ENCODE results near the gene BFSP1. TPM values are rescaled to one million over a fixed set of nuclear protein-coding genes. Genes with fewer than 3 reads are reported as not detected.

BFSP1 gene
- total RNA-seq, 1 donor from 2014 or later = 1.0 TPM

DNA sequence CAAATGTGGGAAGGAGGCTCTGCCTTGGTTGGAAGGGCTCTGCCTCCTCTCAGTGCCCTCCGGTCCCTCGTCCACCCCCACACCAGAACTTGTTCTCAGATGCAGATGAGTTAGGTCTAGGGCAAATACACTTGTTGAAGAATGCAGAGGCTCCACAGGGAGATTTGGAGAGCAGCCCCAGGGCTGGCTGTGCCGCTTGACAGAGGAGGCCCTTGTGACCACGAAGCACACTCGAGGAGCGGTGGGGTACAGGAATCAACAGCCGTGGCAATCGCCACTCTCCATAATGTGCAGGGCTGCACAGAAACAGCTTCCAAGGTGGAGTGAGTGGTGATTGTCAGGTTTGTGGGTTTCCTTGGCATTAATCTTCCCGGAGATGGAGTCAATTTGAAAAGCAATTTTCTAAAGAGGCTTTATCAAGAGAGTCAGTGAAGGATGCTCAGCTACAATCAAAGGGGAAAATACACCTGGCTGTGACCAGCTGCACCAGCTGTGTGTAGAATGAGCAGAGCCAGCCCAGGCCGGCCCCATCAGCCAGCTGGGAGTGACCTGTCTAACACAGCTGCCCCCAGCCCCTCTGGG, 59.5 kb downstream of the BFSP1 start:
- H3K27ac ChIP-seq (ENCODE audit: low read depth, low read length) = no peak overlapping the region
- no peaks in the 10 kb centered on the region for H3K36me3 ChIP-seq (ENCODE audit: control insufficient read depth in 3 of 3, insufficient read depth in 3 of 3, low read length in 3 of 3)
- H3K27me3 ChIP-seq (ENCODE audit: control insufficient read depth in 3 of 3, insufficient read depth in 3 of 3, low read length in 3 of 3) = no peaks in the 10 kb centered on the region
- no peak overlapping the region for H3K4me3 ChIP-seq (ENCODE audit: low read length in 3 of 3)
- H3K4me1 ChIP-seq (ENCODE audit: control insufficient read depth in 3 of 3, insufficient read depth in 3 of 3, low read length in 3 of 3) = no peaks in the 10 kb centered on the region
- H3K9me3 ChIP-seq (ENCODE audit: control insufficient read depth in 3 of 3, low read length in 3 of 3) = no peaks in the 10 kb centered on the region
- H3K9ac ChIP-seq (ENCODE audit: low read depth in 1 of 3, low read length in 3 of 3) = no peak overlapping the region

DNA sequence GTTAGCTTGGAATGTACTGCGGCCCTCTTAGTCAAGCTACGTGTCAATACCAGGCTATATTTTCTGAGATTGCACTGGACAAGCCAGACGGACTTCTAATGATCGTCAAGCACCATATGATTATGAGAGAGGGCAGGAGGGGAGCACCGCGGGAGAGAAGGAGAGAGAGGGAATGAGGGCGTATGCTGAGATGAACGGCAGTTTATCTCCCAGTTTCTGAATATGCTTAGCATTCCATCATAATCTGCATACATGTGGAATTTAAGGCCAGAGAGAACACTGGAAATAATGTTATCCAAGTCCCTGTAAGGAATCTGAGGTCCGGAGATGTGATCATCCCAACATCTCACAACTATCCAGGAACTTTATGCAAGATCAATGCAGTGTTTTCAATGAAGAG, 60.2 kb downstream of the BFSP1 start:
- Histone ChIP-seq H3K4me1 (ENCODE audit: control insufficient read depth in 3 of 3, insufficient read depth in 3 of 3, low read length in 3 of 3) (no peaks in the 10 kb centered on the region), H3K27me3 (ENCODE audit: control insufficient read depth in 3 of 3, insufficient read depth in 3 of 3, low read length in 3 of 3) (no peaks in the 10 kb centered on the region), H3K9ac (ENCODE audit: low read depth in 1 of 3, low read length in 3 of 3) (no peak overlapping the region), H3K36me3 (ENCODE audit: control insufficient read depth in 3 of 3, insufficient read depth in 3 of 3, low read length in 3 of 3) (no peaks in the 10 kb centered on the region), H3K27ac (ENCODE audit: low read depth, low read length) (no peak overlapping the region), H3K9me3 (ENCODE audit: control insufficient read depth in 3 of 3, low read length in 3 of 3) (no peaks in the 10 kb centered on the region), H3K4me3 (ENCODE audit: low read length in 3 of 3) (no peak overlapping the region)

DNA sequence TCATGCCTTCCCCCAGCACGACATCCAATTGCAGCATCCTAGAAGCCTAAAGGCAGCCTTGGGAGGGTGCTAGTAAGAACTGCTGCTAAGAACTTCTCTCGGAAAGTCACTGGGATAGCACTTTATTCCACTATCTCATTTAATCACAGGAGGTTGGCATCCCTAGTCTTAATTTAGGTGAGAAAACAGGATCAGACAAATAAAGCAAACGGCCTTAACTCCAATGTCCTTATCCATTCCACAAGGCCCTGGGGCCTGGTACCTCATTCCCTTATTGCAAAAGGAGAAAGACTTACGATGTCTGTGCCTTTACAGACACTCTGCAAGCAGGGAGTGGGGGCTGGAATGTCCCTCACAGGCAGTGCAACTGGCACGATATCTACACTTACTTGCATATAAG, 60.7 kb downstream of the BFSP1 start:
- Histone ChIP-seq H3K4me3 (ENCODE audit: low read length in 3 of 3) (no peak overlapping the region), H3K4me1 (ENCODE audit: control insufficient read depth in 3 of 3, insufficient read depth in 3 of 3, low read length in 3 of 3) (no peaks in the 10 kb centered on the region), H3K27me3 (ENCODE audit: control insufficient read depth in 3 of 3, insufficient read depth in 3 of 3, low read length in 3 of 3) (no peaks in the 10 kb centered on the region), H3K36me3 (ENCODE audit: control insufficient read depth in 3 of 3, insufficient read depth in 3 of 3, low read length in 3 of 3) (no peaks in the 10 kb centered on the region), H3K27ac (ENCODE audit: low read depth, low read length) (no peak overlapping the region), H3K9me3 (ENCODE audit: control insufficient read depth in 3 of 3, low read length in 3 of 3) (no peaks in the 10 kb centered on the region), H3K9ac (ENCODE audit: low read depth in 1 of 3, low read length in 3 of 3) (no peak overlapping the region)

DNA sequence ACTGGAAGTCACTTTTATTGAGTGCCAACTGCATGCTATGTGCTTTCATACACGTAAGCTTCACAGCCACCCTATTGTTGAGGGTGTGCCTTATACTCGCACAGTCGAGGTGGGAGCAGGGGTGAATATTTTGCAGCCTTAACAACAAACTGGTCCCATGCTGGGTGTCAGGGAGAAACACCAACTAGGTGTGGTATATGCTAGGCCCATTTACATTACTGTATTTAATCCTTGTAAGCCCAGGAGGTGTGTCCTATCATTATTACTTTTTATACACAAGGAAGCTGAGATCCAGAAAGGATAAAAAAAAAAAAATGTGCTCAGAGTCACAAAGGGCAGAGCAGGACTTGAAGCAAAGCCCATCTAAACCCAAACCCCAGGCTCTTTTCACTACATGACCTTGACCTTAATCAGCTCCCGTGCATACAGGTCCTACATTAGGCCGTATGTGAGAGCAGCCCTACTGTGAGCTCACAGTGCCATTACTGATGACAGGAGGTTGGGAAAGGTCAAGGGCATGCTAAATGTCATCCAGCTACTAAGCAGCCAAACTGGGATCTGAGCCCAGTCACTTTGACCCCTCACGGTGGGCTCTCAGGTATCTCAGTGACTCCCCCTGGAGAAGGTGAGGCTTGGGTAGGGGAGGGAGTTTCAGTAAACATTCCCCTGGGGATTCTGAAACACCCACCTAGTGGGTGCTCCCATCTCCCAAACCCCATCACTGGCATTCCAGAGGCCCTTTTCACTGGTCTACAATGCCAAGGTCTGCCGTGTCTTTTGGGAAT, 61.7 kb downstream of the BFSP1 start:
- Histone ChIP-seq H3K36me3 (ENCODE audit: control insufficient read depth in 3 of 3, insufficient read depth in 3 of 3, low read length in 3 of 3) (no peaks in the 10 kb centered on the region), H3K27me3 (ENCODE audit: control insufficient read depth in 3 of 3, insufficient read depth in 3 of 3, low read length in 3 of 3) (no peaks in the 10 kb centered on the region), H3K9me3 (ENCODE audit: control insufficient read depth in 3 of 3, low read length in 3 of 3) (peaks cover 0 to 3% (median 0%) of the 10 kb centered on the region in 3 donors), H3K4me1 (ENCODE audit: control insufficient read depth in 3 of 3, insufficient read depth in 3 of 3, low read length in 3 of 3) (no peaks in the 10 kb centered on the region), H3K4me3 (ENCODE audit: low read length in 3 of 3) (no peak overlapping the region), H3K27ac (ENCODE audit: low read depth, low read length) (no peak overlapping the region), H3K9ac (ENCODE audit: low read depth in 1 of 3, low read length in 3 of 3) (no peak overlapping the region)

DNA sequence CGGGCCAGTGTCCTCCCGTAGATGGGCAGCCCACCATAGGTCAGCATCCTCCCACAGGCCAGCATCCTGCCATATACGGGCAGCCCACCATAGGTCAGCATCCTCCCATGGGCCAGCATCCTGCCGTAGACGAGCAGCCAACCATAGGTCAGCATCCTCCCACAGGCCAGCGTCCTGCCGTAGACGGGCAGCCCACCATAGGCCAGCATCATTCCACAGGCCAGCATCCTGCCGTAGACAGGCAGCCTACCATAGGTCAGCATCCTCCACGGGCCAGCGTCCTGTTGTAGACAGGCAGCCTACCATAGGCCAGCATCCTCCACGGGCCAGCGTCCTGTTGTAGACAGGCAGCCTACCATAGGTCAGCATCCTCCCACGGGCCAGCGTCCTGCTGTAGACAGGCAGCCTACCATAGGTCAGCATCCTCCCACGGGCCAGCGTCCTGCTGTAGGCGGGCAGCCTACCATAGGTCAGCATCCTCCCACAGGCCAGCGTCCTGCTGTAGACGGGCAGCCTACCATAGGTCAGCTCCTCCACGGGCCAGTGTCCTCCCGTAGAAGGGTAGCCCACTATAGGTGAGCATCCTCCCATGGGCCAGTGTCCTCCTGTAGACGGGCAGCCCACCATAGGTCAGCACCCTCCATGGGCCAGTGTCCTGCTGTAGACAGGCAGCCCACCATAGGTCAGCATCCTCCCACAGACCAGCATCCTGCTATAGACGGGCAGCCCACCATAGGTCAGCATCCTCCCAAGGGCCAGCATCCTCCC, 62.9 kb downstream of the BFSP1 start:
- Histone ChIP-seq H3K27ac (ENCODE audit: low read depth, low read length) (no peak overlapping the region), H3K4me3 (ENCODE audit: low read length in 3 of 3) (no peak overlapping the region), H3K9ac (ENCODE audit: low read depth in 1 of 3, low read length in 3 of 3) (no peak overlapping the region), H3K9me3 (ENCODE audit: control insufficient read depth in 3 of 3, low read length in 3 of 3) (peaks cover 0 to 3% (median 0%) of the 10 kb centered on the region in 3 donors), H3K27me3 (ENCODE audit: control insufficient read depth in 3 of 3, insufficient read depth in 3 of 3, low read length in 3 of 3) (no peaks in the 10 kb centered on the region), H3K36me3 (ENCODE audit: control insufficient read depth in 3 of 3, insufficient read depth in 3 of 3, low read length in 3 of 3) (no peaks in the 10 kb centered on the region), H3K4me1 (ENCODE audit: control insufficient read depth in 3 of 3, insufficient read depth in 3 of 3, low read length in 3 of 3) (no peaks in the 10 kb centered on the region)

DNA sequence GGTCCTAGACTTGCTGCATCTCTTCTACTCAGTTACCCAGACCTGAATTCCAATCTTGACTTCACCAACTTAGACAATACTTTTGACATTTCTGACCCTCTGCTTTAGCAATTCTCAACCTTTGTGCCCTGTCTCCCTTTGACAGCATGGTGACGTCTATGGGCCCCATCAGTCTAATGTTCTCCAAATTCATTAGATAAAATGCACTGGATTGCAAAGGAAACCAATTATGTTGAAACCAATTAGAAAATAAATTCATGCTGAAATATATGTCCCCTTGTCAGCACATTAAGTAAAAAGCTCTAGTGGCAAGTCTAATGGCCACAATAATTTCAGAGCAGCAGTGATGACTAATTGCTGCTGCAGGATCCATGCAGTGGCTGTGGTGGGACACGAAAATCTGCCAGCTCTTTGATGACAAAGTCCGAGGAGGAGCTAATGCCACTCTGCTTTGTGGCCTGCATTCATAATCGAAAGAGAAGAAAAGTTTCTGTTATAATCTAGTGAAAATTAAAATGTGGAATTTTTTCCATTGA, 64.0 kb downstream of the BFSP1 start:
- Histone ChIP-seq H3K9ac (ENCODE audit: low read depth in 1 of 3, low read length in 3 of 3) (no peak overlapping the region), H3K4me3 (ENCODE audit: low read length in 3 of 3) (no peak overlapping the region), H3K27ac (ENCODE audit: low read depth, low read length) (no peak overlapping the region), H3K27me3 (ENCODE audit: control insufficient read depth in 3 of 3, insufficient read depth in 3 of 3, low read length in 3 of 3) (no peaks in the 10 kb centered on the region), H3K4me1 (ENCODE audit: control insufficient read depth in 3 of 3, insufficient read depth in 3 of 3, low read length in 3 of 3) (no peaks in the 10 kb centered on the region), H3K36me3 (ENCODE audit: control insufficient read depth in 3 of 3, insufficient read depth in 3 of 3, low read length in 3 of 3) (no peaks in the 10 kb centered on the region), H3K9me3 (ENCODE audit: control insufficient read depth in 3 of 3, low read length in 3 of 3) (peaks cover 0 to 3% (median 0%) of the 10 kb centered on the region in 3 donors)

DNA sequence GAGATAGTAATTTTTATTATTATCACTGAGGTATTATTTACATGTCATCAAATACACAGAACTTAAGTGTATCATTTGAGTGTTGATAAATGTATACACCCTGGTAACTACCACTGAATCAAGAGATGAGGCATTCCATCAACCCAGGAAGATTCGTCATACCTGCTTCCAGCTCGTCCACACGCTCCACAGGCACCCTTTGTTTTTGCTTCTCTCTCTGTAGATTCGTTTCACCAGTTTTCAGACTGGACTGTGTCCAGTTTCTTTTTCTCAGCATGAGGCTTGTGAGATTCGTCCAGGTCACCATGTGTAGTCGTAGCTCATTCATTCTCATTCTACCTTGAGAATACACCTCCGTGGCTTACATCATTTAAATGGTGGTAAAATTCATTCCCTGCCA, 64.5 kb downstream of the BFSP1 start:
- Histone ChIP-seq H3K4me1 (ENCODE audit: control insufficient read depth in 3 of 3, insufficient read depth in 3 of 3, low read length in 3 of 3) (no peaks in the 10 kb centered on the region), H3K36me3 (ENCODE audit: control insufficient read depth in 3 of 3, insufficient read depth in 3 of 3, low read length in 3 of 3) (no peaks in the 10 kb centered on the region), H3K27me3 (ENCODE audit: control insufficient read depth in 3 of 3, insufficient read depth in 3 of 3, low read length in 3 of 3) (no peaks in the 10 kb centered on the region), H3K4me3 (ENCODE audit: low read length in 3 of 3) (no peak overlapping the region), H3K9me3 (ENCODE audit: control insufficient read depth in 3 of 3, low read length in 3 of 3) (peaks cover 0 to 3% (median 0%) of the 10 kb centered on the region in 3 donors), H3K9ac (ENCODE audit: low read depth in 1 of 3, low read length in 3 of 3) (no peak overlapping the region), H3K27ac (ENCODE audit: low read depth, low read length) (no peak overlapping the region)

DNA sequence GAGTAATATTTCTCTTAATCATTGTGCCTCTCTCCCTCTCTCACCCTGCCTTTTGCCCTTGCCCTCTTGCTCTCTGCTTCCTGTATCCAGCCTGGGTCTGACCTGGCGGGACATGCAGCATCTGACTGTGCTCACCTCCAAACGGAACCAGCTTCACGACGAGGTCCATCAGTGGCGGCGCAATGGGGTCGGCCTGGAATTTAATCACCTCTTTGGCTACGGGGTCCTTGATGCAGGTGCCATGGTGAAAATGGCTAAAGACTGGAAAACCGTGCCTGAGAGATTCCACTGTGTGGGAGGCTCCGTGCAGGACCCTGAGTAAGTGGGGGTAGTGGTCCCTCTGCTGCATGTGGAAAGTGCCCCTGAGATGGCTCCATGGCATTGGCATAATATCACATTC, 65.9 kb downstream of the BFSP1 start:
- H3K9ac ChIP-seq (ENCODE audit: low read depth in 1 of 3, low read length in 3 of 3) = no peak overlapping the region

DNA sequence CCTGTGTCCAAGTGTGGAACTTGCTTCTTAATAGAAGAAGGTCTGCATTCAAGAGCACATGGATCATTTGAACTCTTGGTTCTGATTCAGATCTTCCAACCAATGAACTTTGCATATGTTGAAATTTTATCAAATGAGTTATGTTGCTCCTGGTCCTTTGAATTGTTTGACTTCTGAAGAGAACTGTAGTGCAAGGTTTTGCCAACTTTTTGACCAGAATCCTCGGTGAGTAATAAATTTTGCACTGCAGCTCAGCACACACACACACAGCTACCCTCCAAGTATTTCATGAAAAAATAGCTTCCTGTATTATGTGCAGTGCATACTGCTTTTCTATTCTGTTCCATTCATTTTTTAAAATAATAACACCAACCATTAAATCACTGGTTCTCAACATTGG, 67.5 kb downstream of the BFSP1 start:
- Histone ChIP-seq H3K9me3 (ENCODE audit: control insufficient read depth in 3 of 3, low read length in 3 of 3) (peaks cover 0 to 3% (median 0%) of the 10 kb centered on the region in 3 donors), H3K4me3 (ENCODE audit: low read length in 3 of 3) (no peak overlapping the region), H3K27me3 (ENCODE audit: control insufficient read depth in 3 of 3, insufficient read depth in 3 of 3, low read length in 3 of 3) (no peaks in the 10 kb centered on the region), H3K9ac (ENCODE audit: low read depth in 1 of 3, low read length in 3 of 3) (no peak overlapping the region), H3K36me3 (ENCODE audit: control insufficient read depth in 3 of 3, insufficient read depth in 3 of 3, low read length in 3 of 3) (no peaks in the 10 kb centered on the region), H3K4me1 (ENCODE audit: control insufficient read depth in 3 of 3, insufficient read depth in 3 of 3, low read length in 3 of 3) (no peaks in the 10 kb centered on the region), H3K27ac (ENCODE audit: low read depth, low read length) (no peak overlapping the region)

More for the DNA sequence above, 65.9 kb downstream of the BFSP1 start:
- no peaks in the 10 kb centered on the region for H3K36me3 ChIP-seq (ENCODE audit: control insufficient read depth in 3 of 3, insufficient read depth in 3 of 3, low read length in 3 of 3)
- H3K4me3 ChIP-seq (ENCODE audit: low read length in 3 of 3) = no peak overlapping the region
- H3K9me3 ChIP-seq (ENCODE audit: control insufficient read depth in 3 of 3, low read length in 3 of 3) = peaks cover 0 to 3% (median 0%) of the 10 kb centered on the region in 3 donors
- no peaks in the 10 kb centered on the region for H3K27me3 ChIP-seq (ENCODE audit: control insufficient read depth in 3 of 3, insufficient read depth in 3 of 3, low read length in 3 of 3)
- H3K4me1 ChIP-seq (ENCODE audit: control insufficient read depth in 3 of 3, insufficient read depth in 3 of 3, low read length in 3 of 3) = no peaks in the 10 kb centered on the region
- no peak overlapping the region for H3K27ac ChIP-seq (ENCODE audit: low read depth, low read length)

DNA sequence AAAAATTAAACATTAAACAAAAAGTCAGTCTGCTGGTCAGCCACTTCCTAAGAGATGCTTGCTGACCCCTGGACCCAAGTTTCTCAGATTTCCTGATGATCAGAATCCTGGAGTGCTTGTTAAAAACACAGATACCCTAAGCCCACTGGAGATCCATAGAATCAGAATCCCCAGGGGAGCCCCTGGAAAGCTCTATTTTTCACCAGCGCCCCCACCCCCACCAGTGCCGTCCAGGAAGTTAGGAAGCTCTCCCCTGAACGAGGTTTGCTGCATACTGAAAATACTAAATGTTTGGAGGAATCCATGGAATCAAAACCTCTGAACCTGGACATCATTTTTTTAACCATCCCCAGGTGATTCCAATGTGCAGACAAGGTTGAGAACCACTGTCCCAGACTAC, 69.2 kb downstream of the BFSP1 start:
- Histone ChIP-seq H3K9me3 (ENCODE audit: control insufficient read depth in 3 of 3, low read length in 3 of 3) (peaks cover 0 to 3% (median 0%) of the 10 kb centered on the region in 3 donors), H3K27me3 (ENCODE audit: control insufficient read depth in 3 of 3, insufficient read depth in 3 of 3, low read length in 3 of 3) (peaks cover 0 to 4% (median 0%) of the 10 kb centered on the region in 3 donors), H3K4me1 (ENCODE audit: control insufficient read depth in 3 of 3, insufficient read depth in 3 of 3, low read length in 3 of 3) (no peaks in the 10 kb centered on the region), H3K9ac (ENCODE audit: low read depth in 1 of 3, low read length in 3 of 3) (no peak overlapping the region), H3K27ac (ENCODE audit: low read depth, low read length) (no peak overlapping the region), H3K4me3 (ENCODE audit: low read length in 3 of 3) (no peak overlapping the region), H3K36me3 (ENCODE audit: control insufficient read depth in 3 of 3, insufficient read depth in 3 of 3, low read length in 3 of 3) (no peaks in the 10 kb centered on the region)

All from skeletal muscle tissue (tissue), 4 donors.